SK-N-SH (cell line): ENCODE data around the gene WWOX. TPM values are rescaled to one million over a fixed set of nuclear protein-coding genes. Genes with fewer than 3 reads are reported as not detected.

Experiments
- CTCF ChIA-PET: fragments of 300-600, 350-600 bp; formaldehyde crosslinking; extraction: SDS; loops from one replicate; lab custom pipeline; 2021; lab: Yijun Ruan, JAX
- POLR2A ChIA-PET: fragments of 350-600 bp; sonication (Branson Sonifier 250); formaldehyde crosslinking; extraction: SDS; loops from one replicate; lab custom pipeline; 2020; ENCODE audit warnings: antibody characterized with exemption, inconsistent platforms; lab: Yijun Ruan, JAX
- DNase-seq: peaks from one replicate; pipeline ENCODE4 v3.0.0; 2012
- H2AFZ ChIP-seq: fragments of 200-600 bp; sonication (generic); 2 replicates; pipeline ENCODE4 v1.8.1; 2016; ENCODE audit warnings: antibody characterized with exemption, mild to moderate bottlenecking, low read depth
- H3F3A ChIP-seq: fragments of 200-600 bp; sonication (generic); replicated peaks from 2 replicates; pipeline ENCODE3; 2016; ENCODE audit warnings: antibody characterized with exemption, mild to moderate bottlenecking; ENCODE audit not compliant: insufficient read depth
- H3K27ac ChIP-seq, 2 experiments: fragments of 200-500 bp in 1 of 2; fragments of 200-600 bp in 1 of 2; sonication (Bioruptor generic) in 1 of 2; sonication (generic), shearing (Covaris generic) in 1 of 2; 2 replicates each; pipeline versions ENCODE4 v1.5.1 to v1.6.1; 2014 to 2016; ENCODE audit warnings: low read depth in 2 of 2, inconsistent platforms in 1 of 2, low read length in 1 of 2, mild to moderate bottlenecking in 1 of 2, mixed read lengths in 1 of 2
- H3K27me3 ChIP-seq: fragments of 200-600 bp; sonication (generic), shearing (Covaris generic); 2 replicates; pipeline ENCODE4 v1.6.1; 2016; ENCODE audit warnings: mixed run types; ENCODE audit not compliant: insufficient read depth
- H3K36me3 ChIP-seq, 2 experiments: fragments of 200-500 bp in 1 of 2; fragments of 200-600 bp in 1 of 2; sonication (Bioruptor generic) in 1 of 2; sonication (generic) in 1 of 2; replicated peaks in 1 of 2; 2 replicates each; pipeline versions ENCODE3 to v1.5.1; 2014 to 2016; ENCODE audit warnings: low read length in 1 of 2, mild to moderate bottlenecking in 1 of 2; ENCODE audit not compliant: insufficient read depth in 2 of 2, control insufficient read depth in 1 of 2
- H3K4me1 ChIP-seq, 2 experiments: fragments of 200-500 bp in 1 of 2; fragments of 200-600 bp in 1 of 2; sonication (Bioruptor generic) in 1 of 2; sonication (generic), shearing (Covaris generic) in 1 of 2; 2 replicates each; pipeline versions ENCODE4 v1.5.1 to v1.6.1; 2014 to 2016; ENCODE audit warnings: low read depth in 1 of 2, low read length in 1 of 2, mixed run types in 1 of 2; ENCODE audit not compliant: insufficient read depth in 2 of 2, control insufficient read depth in 1 of 2
- H3K4me2 ChIP-seq: fragments of 200-600 bp; sonication (generic), shearing (Covaris generic); 2 replicates; pipeline ENCODE4 v1.6.1; 2017; ENCODE audit warnings: mixed run types
- H3K4me3 ChIP-seq, 2 experiments: fragments of 200-500 bp in 1 of 2; fragments of 200-600 bp in 1 of 2; sonication (Bioruptor generic) in 1 of 2; sonication (generic), shearing (Covaris generic) in 1 of 2; 2 replicates each; pipeline versions ENCODE4 v1.5.1 to v1.8.1; 2014 to 2016; ENCODE audit warnings: low read depth in 2 of 2, inconsistent platforms in 1 of 2, low read length in 1 of 2, mild to moderate bottlenecking in 1 of 2, mixed read lengths in 1 of 2, moderate library complexity in 1 of 2
- H3K79me2 ChIP-seq: fragments of 200-600 bp; sonication (generic); 2 replicates; pipeline ENCODE4 v1.8.1; 2017; ENCODE audit warnings: mild to moderate bottlenecking; ENCODE audit not compliant: insufficient read depth
- H3K9ac ChIP-seq: fragments of 200-600 bp; sonication (generic); 2 replicates; pipeline ENCODE4 v1.6.1; 2017; ENCODE audit warnings: mixed run types
- H3K9me2 ChIP-seq: fragments of 200-600 bp; sonication (generic); 2 replicates; pipeline ENCODE4 v1.6.1; 2017; ENCODE audit warnings: mixed run types
- H3K9me3 ChIP-seq: fragments of 200-600 bp; sonication (generic); 2 replicates; pipeline ENCODE4 v1.6.1; 2017; ENCODE audit warnings: mixed run types, mild to moderate bottlenecking, moderate library complexity
- H4K20me1 ChIP-seq: fragments of 200-600 bp; sonication (generic); 2 replicates; pipeline ENCODE4 v1.6.1; 2017; ENCODE audit warnings: mild to moderate bottlenecking, mixed run types; ENCODE audit not compliant: insufficient read depth
- EZH2phosphoT487 ChIP-seq: fragments of 200-600 bp; sonication (generic); IDR thresholded peaks from 2 replicates; pipeline ENCODE4 v1.6.1; 2017; ENCODE audit warnings: low read depth, mixed run types, mild to moderate bottlenecking, antibody characterized with exemption, moderate library complexity, borderline replicate concordance
- FOSL2 ChIP-seq: IDR thresholded peaks from 2 replicates; pipeline ENCODE4 v1.4.0; 2012; ENCODE audit warnings: low read depth, mild to moderate bottlenecking, moderate library complexity, borderline replicate concordance
- FOXJ3 ChIP-seq: sonication (generic); formaldehyde crosslinking; IDR thresholded peaks from 2 replicates; pipeline ENCODE4 v1.5.1; 2020; ENCODE audit warnings: mild to moderate bottlenecking, missing genetic modification reagents
- FOXM1 ChIP-seq: IDR thresholded peaks from 2 replicates; pipeline ENCODE4 v1.4.0; 2012; ENCODE audit warnings: low read depth, mild to moderate bottlenecking
- GABPA ChIP-seq: IDR thresholded peaks from 2 replicates; pipeline ENCODE4 v1.4.0; 2012; ENCODE audit warnings: low read depth, mild to moderate bottlenecking
- MEF2A ChIP-seq: IDR thresholded peaks from 2 replicates; pipeline ENCODE4 v1.4.0; 2012; ENCODE audit warnings: low read depth, borderline replicate concordance
- RCOR1 ChIP-seq: fragments of 150-350 bp; IDR thresholded peaks from 2 replicates; pipeline ENCODE4 v1.6.1; 2017; ENCODE audit warnings: antibody characterized with exemption, low read length
- REST ChIP-seq: IDR thresholded peaks from 2 replicates; pipeline ENCODE4 v1.6.1; 2012; ENCODE audit warnings: mild to moderate bottlenecking, low read depth, low read length, moderate library complexity
- RXRA ChIP-seq: IDR thresholded peaks from 2 replicates; pipeline ENCODE4 v1.4.0; 2012; ENCODE audit warnings: low read depth, mild to moderate bottlenecking, borderline replicate concordance
- SIN3A ChIP-seq: IDR thresholded peaks from 2 replicates; pipeline ENCODE4 v1.6.1; 2012; ENCODE audit warnings: low read depth, mild to moderate bottlenecking, low read length, moderate library complexity, borderline replicate concordance
- YY1 ChIP-seq: IDR thresholded peaks from 2 replicates; pipeline ENCODE4 v1.4.0; 2012; ENCODE audit warnings: low read depth, mild to moderate bottlenecking
- ZBTB33 ChIP-seq: IDR thresholded peaks from 2 replicates; pipeline ENCODE4 v1.4.0; 2012; ENCODE audit warnings: low read depth, borderline replicate concordance
- WGBS: methylation state at CpG from one replicate; pipeline ENCODE4 v1.1.6; 2017; ENCODE audit warnings: low lambda C conversion rate; 5-methylcytosine and 5-hydroxymethylcytosine counted together
- polyA plus RNA-seq, 3 experiments: library from polyadenylated mRNA; depleted of rRNA; stranded (reverse); fragments of >200 nt; gene quantifications; 2 replicates each; pipeline ENCODE4 v1.2.3, GENCODE V29; 2012
- TF ChIP-seq, protein P1 (sequence below): fragments of 150-350 bp; IDR thresholded peaks from 2 replicates; pipeline ENCODE4 v1.6.1; 2016; ENCODE audit warnings: mild to moderate bottlenecking, low read depth, low read length

Gene WWOX
- polyA plus RNA-seq, 1 of the 3 experiments (the other 2 are of a cell fraction): 10.8 TPM

DNA sequence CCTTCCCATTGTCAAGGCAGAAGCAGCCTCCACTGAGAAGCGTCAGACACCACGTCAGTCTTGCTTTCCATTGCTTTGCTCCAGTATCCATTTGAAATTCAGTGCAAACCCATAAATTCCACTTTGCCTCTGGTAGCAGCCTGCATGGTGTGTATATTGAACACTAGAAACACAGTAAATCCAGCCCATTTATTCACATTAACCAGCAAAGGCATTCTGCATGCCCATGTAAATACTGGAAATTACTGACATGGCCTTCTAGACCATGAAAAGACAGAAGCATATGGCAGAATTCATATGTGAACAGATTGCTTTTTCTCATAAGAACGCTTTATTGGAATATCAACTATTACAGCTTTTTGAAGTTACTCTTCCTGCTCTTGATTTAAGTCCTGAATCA, 595.0 kb downstream of the WWOX start:
- Histone ChIP-seq H3K79me2 (no peaks in the 10 kb centered on the region), H3K9me3 (no peaks in the 10 kb centered on the region), H2AFZ (no peak overlapping the region), H3F3A (no peaks in the 10 kb centered on the region), H3K9me2 (no peaks in the 10 kb centered on the region), H3K9ac (no peak overlapping the region), H3K4me3 (no peak overlapping the region), H3K4me2 (no peak overlapping the region), H4K20me1 (no peaks in the 10 kb centered on the region), H3K36me3 (no peaks in the 10 kb centered on the region), H3K27ac (no peak overlapping the region), H3K27me3 (no peaks in the 10 kb centered on the region), H3K4me1 (no peaks in the 10 kb centered on the region)
- POLR2A ChIA-PET: no interaction called here
- 65% methylated on average over 3 of the region's 3 CpGs for WGBS
- CTCF ChIA-PET: no interaction called here
- no peak for DNase-seq
- TF ChIP-seq FOXJ3 (no peak), FOXM1 (no peak), RXRA (no peak), RCOR1 (no peak), REST (no peak), MEF2A (no peak), ZBTB33 (no peak), FOSL2 (no peak), YY1 (no peak), EZH2phosphoT487 (no peak), SIN3A (no peak), GABPA (no peak)
- TF ChIP-seq, protein P1, sequence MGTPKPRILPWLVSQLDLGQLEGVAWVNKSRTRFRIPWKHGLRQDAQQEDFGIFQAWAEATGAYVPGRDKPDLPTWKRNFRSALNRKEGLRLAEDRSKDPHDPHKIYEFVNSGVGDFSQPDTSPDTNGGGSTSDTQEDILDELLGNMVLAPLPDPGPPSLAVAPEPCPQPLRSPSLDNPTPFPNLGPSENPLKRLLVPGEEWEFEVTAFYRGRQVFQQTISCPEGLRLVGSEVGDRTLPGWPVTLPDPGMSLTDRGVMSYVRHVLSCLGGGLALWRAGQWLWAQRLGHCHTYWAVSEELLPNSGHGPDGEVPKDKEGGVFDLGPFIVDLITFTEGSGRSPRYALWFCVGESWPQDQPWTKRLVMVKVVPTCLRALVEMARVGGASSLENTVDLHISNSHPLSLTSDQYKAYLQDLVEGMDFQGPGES: no peak
